T-cell (primary cell): ENCODE results near the gene SLC39A11. TPM values are rescaled to one million over a fixed set of nuclear protein-coding genes. Genes with fewer than 3 reads are reported as not detected.

ENCODE experiments used
- ATAC-seq, 4 experiments: fragments of 200-7000 bp in 3 of 4; fragments of 150-1000 bp in 1 of 4; cut with Tn5 transposase; replicated peaks in 1 of 4; 1 replicate in 3 of 4; 2 replicates in 1 of 4; pipeline ENCODE4 v1.10.0; 2021; ENCODE audit warnings: moderate library complexity in 3 of 4, mild to moderate bottlenecking in 2 of 4, moderate number of reproducible peaks in 1 of 4
- CTCF ChIA-PET, 2 donors: fragments of 300-600 bp; sonication (Branson Sonifier 250); formaldehyde crosslinking; loops; one replicate each; lab custom pipeline; 2022; ENCODE audit warnings: antibody characterized with exemption in 2 of 2; lab: Charles Lee
- POLR2A ChIA-PET, 2 donors: fragments of 300-600 bp; sonication (Branson Sonifier 250); formaldehyde crosslinking; loops; one replicate each; lab custom pipeline; 2022; ENCODE audit warnings: antibody characterized with exemption in 2 of 2; lab: Charles Lee
- DNase-seq, 35 experiments: peaks; one replicate each; pipeline versions ENCODE4 v3.0.0 to v3.0.0-alpha.2; 2013 to 2023
- H3K27ac ChIP-seq: one replicate; pipeline ENCODE4 v1.5.1; 2013; ENCODE audit warnings: low read length
- H3K27me3 ChIP-seq, 2 experiments: replicated peaks in 1 of 2; 1 replicate in 1 of 2; 2 replicates in 1 of 2; pipeline versions ENCODE4 v1.6.1 to v1.7.0; 2013; ENCODE audit warnings: low read length in 1 of 2, mixed read lengths in 1 of 2; ENCODE audit not compliant: control insufficient read depth in 2 of 2, insufficient read depth in 2 of 2; ENCODE audit errors: extremely low read depth in 1 of 2
- H3K36me3 ChIP-seq, 2 donors: 1 replicate in 1 of 2; 2 replicates in 1 of 2; pipeline versions ENCODE4 v1.6.1 to v1.7.0; 2013; ENCODE audit warnings: low read length in 1 of 2; ENCODE audit not compliant: control insufficient read depth in 2 of 2, insufficient read depth in 1 of 2; ENCODE audit errors: extremely low read depth in 1 of 2
- H3K4me1 ChIP-seq, 2 experiments: 1 replicate in 1 of 2; 2 replicates in 1 of 2; pipeline versions ENCODE4 v1.6.1 to v1.7.0; 2013; ENCODE audit warnings: low read length in 2 of 2, mixed read lengths in 1 of 2; ENCODE audit not compliant: insufficient read depth in 2 of 2, control insufficient read depth in 1 of 2; ENCODE audit errors: extremely low read depth in 1 of 2
- H3K4me3 ChIP-seq, 2 donors: 1 replicate in 1 of 2; 2 replicates in 1 of 2; pipeline versions ENCODE4 v1.5.1 to v1.7.0; 2013; ENCODE audit warnings: mild to moderate bottlenecking in 2 of 2, low read length in 1 of 2, moderate library complexity in 1 of 2; ENCODE audit not compliant: control insufficient read depth in 1 of 2; ENCODE audit errors: extremely low read depth in 1 of 2
- H3K9me3 ChIP-seq: 2 replicates; pipeline ENCODE4 v1.7.0; 2013
- H3K27ac Mint-ChIP-seq, 2 donors: one replicate each; pipeline ENCODE4 v1.8.0; 2020 to 2021; ENCODE audit warnings: mild to moderate bottlenecking in 2 of 2, mixed read lengths in 2 of 2
- H3K27me3 Mint-ChIP-seq, 2 donors: one replicate each; pipeline ENCODE4 v1.8.0; 2021 to 2022; ENCODE audit warnings: mixed read lengths in 2 of 2
- H3K36me3 Mint-ChIP-seq: one replicate; pipeline ENCODE4 v1.8.0; 2021; ENCODE audit warnings: mixed read lengths
- H3K4me1 Mint-ChIP-seq, 3 donors: one replicate each; pipeline ENCODE4 v1.8.0; 2020 to 2022; ENCODE audit warnings: mixed read lengths in 3 of 3, mild to moderate bottlenecking in 1 of 3
- H3K4me3 Mint-ChIP-seq, 3 donors: one replicate each; pipeline ENCODE4 v1.8.0; 2020 to 2022; ENCODE audit warnings: mild to moderate bottlenecking in 3 of 3, mixed read lengths in 3 of 3, moderate library complexity in 3 of 3
- H3K9me3 Mint-ChIP-seq, 3 donors: one replicate each; pipeline ENCODE4 v1.8.0; 2020 to 2022; ENCODE audit warnings: mixed read lengths in 3 of 3
- WGBS: methylation state at CpG from one replicate; pipeline ENCODE4 v1.1.5; 2013; ENCODE audit warnings: missing lambda C conversion rate; ENCODE audit not compliant: insufficient coverage; 5-methylcytosine and 5-hydroxymethylcytosine counted together
- total RNA-seq, 35 experiments: library from RNA in 6 of 35; stranded (reverse) in 6 of 35; fragments of 120-200 nt in 1 of 35; gene quantifications; one replicate each; pipeline versions ENCODE4 v1.2.1 to v1.2.4 and lab custom pipeline; 2013 to 2026

The SLC39A11 gene
- total RNA-seq, 5 donors from 2014 or later (not counting 1 experiment from before 2014, with no cell fraction given) = 18.6 to 27.1 (median 23.4) TPM

DNA sequence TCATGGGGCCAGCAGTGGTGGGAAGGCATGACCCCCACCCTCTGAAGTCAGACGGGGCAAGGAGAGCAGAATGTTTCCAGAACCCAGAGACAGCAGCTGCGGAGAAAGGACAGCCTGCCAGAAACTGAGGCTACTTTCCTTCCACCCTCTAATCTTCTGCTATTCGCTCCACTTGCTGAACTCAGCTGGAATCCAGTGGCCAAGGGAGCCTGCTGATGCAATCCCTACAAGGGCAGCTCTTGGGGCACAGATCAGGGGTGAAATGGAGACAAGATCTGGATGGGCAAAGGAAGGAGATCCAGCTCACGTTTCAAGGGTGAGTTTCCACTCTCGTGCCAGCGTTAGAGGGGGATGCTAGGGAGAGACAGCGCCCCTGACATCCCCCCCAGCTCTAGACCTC is 479.1 kb downstream of the SLC39A11 start:
- WGBS = 55% methylated on average over 4 of the region's 7 CpGs
- peaks cover 0 to 30% of the 10 kb centered on the region in 2 experiments for H3K27me3 ChIP-seq
- DNase-seq = no peak
- no peak for ATAC-seq
- Mint-ChIP-seq H3K4me3 (no peak overlapping the region), H3K27me3 (peaks cover 8 to 31% of the 10 kb centered on the region in 2 donors), H3K36me3 (no peaks in the 10 kb centered on the region), H3K27ac (no peak overlapping the region), H3K9me3 (peaks cover 0 to 5% (median 0%) of the 10 kb centered on the region in 3 donors), H3K4me1 (peaks cover 15 to 21% (median 17%) of the 10 kb centered on the region in 3 donors)
- ChIA-PET POLR2A (no interaction called here), CTCF (no interaction called here)
- no peaks in the 10 kb centered on the region for H3K36me3 ChIP-seq
- H3K27ac ChIP-seq = no peak overlapping the region
- no peak overlapping the region for H3K4me3 ChIP-seq
- peaks cover 11% of the 10 kb centered on the region in 2 experiments for H3K4me1 ChIP-seq
- H3K9me3 ChIP-seq = peaks cover 2% of the 10 kb centered on the region

DNA sequence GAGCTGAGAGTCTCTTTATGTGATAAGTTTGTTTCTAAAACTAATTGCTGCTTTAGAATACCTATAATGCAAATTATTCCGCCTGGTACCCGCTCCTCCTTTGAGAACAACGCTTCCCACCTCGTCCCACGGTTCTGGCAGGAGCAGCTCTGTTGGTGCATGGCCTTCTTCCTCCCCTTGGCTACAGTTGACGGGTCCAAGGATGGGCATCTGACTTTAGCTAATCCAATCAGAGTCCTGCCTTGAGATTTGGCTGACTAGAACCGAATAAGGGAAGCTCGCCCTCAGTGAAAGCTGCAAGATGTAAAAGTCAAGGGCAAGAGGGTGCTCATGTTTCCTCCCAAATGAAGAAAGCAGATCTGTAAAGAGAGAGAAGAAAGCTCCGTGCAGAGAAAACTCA is 481.3 kb downstream of the SLC39A11 start:
- H3K36me3 Mint-ChIP-seq = no peaks in the 10 kb centered on the region
- no peak overlapping the region for H3K4me3 Mint-ChIP-seq
- Histone ChIP-seq H3K4me1 (peaks cover 0 to 3% of the 10 kb centered on the region in 2 experiments), H3K9me3 (peaks cover 2% of the 10 kb centered on the region), H3K4me3 (no peak overlapping the region), H3K27ac (no peak overlapping the region), H3K27me3 (peaks cover 0 to 21% of the 10 kb centered on the region in 2 experiments), H3K36me3 (no peaks in the 10 kb centered on the region)
- peaks cover 8 to 18% of the 10 kb centered on the region in 2 donors for H3K27me3 Mint-ChIP-seq
- H3K9me3 Mint-ChIP-seq = peaks cover 7 to 21% (median 11%) of the 10 kb centered on the region in 3 donors
- DNase-seq (no peak), ATAC-seq (no peak)
- H3K27ac Mint-ChIP-seq = no peak overlapping the region
- no peaks in the 10 kb centered on the region for H3K4me1 Mint-ChIP-seq
- ChIA-PET CTCF (no interaction called here), POLR2A (no interaction called here)
- WGBS = 81% methylated on average over 6 of the region's 9 CpGs

DNA sequence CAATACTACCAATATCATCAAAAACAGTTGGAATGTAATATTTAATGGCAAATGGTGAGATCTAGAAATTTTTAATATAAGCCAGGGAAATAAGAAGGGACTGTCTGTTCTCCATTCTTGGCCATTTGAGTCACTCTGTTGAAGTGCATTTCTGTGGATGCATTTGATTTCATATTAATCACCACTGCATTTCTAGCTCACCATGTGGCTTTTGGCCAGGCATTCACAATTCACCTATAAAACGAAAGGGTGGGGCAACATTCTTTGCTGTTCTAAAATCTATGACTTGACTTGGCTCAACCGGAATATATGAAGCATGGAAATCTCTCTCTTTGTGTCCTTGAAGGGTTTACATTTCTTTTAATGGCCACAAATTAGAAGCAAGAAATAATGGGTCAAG is 483.0 kb downstream of the SLC39A11 start:
- peaks cover 2% of the 10 kb centered on the region for H3K9me3 ChIP-seq
- Mint-ChIP-seq H3K27me3 (peaks cover 7 to 18% of the 10 kb centered on the region in 2 donors), H3K4me1 (no peaks in the 10 kb centered on the region), H3K4me3 (no peak overlapping the region), H3K36me3 (no peaks in the 10 kb centered on the region), H3K9me3 (peaks cover 7 to 21% (median 11%) of the 10 kb centered on the region in 3 donors), H3K27ac (no peak overlapping the region)
- H3K27ac ChIP-seq = no peak overlapping the region
- ATAC-seq (no peak), DNase-seq (no peak)
- CTCF ChIA-PET = no interaction called here
- no peaks in the 10 kb centered on the region for H3K4me1 ChIP-seq
- POLR2A ChIA-PET = no interaction called here
- peaks cover 0 to 11% of the 10 kb centered on the region in 2 experiments for H3K27me3 ChIP-seq
- WGBS = no CpG with 5 or more reads among the region's 2 CpGs
- no peak overlapping the region for H3K4me3 ChIP-seq
- no peaks in the 10 kb centered on the region for H3K36me3 ChIP-seq

DNA sequence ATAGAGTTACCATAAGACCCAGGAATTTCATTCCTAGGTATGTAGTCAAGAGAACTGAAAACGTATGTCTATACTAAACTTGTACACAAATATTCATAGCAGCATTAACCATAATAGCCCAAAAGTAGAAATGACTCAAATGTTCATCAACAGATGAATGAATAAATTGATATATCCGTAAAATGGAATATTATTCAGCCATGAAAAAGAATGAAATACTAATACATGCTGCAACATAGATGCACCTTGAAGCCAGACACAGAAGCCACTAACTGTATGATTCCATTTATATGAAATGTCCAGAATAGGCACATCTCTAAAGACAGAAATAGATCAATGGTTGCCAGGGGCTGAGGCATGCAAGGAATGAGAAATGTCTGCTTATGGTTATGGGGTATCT is 484.1 kb downstream of the SLC39A11 start:
- no peak for ATAC-seq
- no peaks in the 10 kb centered on the region for H3K4me1 Mint-ChIP-seq
- no peak overlapping the region for H3K4me3 ChIP-seq
- H3K27me3 Mint-ChIP-seq = peaks cover 10% of the 10 kb centered on the region in 2 donors
- H3K9me3 ChIP-seq = peaks cover 2% of the 10 kb centered on the region
- CTCF ChIA-PET = no interaction called here
- peaks cover 0 to 9% of the 10 kb centered on the region in 2 experiments for H3K27me3 ChIP-seq
- WGBS = no CpG with 5 or more reads among the region's 2 CpGs
- H3K27ac Mint-ChIP-seq = no peak overlapping the region
- no peaks in the 10 kb centered on the region for H3K36me3 ChIP-seq
- DNase-seq = no peak
- peaks cover 7 to 21% (median 11%) of the 10 kb centered on the region in 3 donors for H3K9me3 Mint-ChIP-seq
- POLR2A ChIA-PET = no interaction called here
- H3K27ac ChIP-seq = no peak overlapping the region
- no peaks in the 10 kb centered on the region for H3K4me1 ChIP-seq
- H3K4me3 Mint-ChIP-seq = no peak overlapping the region
- no peaks in the 10 kb centered on the region for H3K36me3 Mint-ChIP-seq

DNA sequence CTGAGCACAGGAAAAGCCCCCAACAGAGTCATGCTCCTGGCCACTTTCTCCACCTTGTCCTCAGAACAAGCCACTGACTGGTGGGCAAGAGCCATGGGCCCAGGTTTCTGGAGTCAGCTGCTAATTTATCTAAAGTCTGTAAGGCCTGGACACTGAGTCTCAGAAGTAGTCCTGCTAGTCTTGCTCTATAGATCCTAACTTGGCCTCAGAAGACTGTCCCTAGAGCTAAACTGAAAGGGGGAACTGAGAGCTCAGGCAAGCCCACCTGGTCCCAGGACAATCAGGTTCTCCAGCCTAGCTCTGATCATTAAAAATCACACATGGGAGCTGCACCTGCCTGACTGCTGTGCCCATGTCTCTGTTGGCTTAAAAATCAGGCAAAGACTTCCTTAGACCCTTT is 485.8 kb downstream of the SLC39A11 start:
- DNase-seq (no peak), ATAC-seq (no peak)
- peaks cover 0 to 7% of the 10 kb centered on the region in 2 experiments for H3K27me3 ChIP-seq
- ChIA-PET CTCF (no interaction called here), POLR2A (no interaction called here)
- peaks cover 2% of the 10 kb centered on the region for H3K9me3 ChIP-seq
- H3K4me1 ChIP-seq = no peaks in the 10 kb centered on the region
- Mint-ChIP-seq H3K27me3 (peaks cover 7 to 11% of the 10 kb centered on the region in 2 donors), H3K9me3 (peaks cover 7 to 21% (median 11%) of the 10 kb centered on the region in 3 donors), H3K4me1 (no peaks in the 10 kb centered on the region), H3K4me3 (no peak overlapping the region), H3K27ac (no peak overlapping the region), H3K36me3 (peaks cover 4% of the 10 kb centered on the region)
- H3K27ac ChIP-seq = no peak overlapping the region
- H3K4me3 ChIP-seq = no peak overlapping the region
- H3K36me3 ChIP-seq = no peaks in the 10 kb centered on the region

DNA sequence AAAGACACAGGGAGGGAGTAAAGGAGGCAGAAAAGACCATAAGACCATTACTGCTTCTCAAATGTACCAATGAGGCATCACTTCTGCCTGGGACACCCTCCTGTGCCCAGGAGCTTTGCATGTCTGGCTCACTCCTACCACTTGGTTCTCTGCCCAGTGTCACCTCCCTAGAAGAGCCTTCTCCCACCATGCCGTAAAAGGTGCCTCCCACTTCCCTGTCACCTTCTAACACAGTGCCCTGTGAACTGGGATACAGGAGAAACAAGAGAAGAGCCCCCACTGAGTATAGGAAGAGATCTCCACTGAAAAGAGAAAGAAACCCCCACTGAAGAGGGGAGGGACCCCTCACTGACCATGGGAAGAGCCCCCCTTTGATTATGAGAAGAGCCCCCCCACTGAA is 486.9 kb downstream of the SLC39A11 start:
- Mint-ChIP-seq H3K27me3 (peaks cover 13 to 20% of the 10 kb centered on the region in 2 donors), H3K4me3 (no peak overlapping the region), H3K9me3 (peaks cover 7 to 21% (median 11%) of the 10 kb centered on the region in 3 donors), H3K4me1 (no peaks in the 10 kb centered on the region), H3K27ac (no peak overlapping the region), H3K36me3 (peaks cover 4% of the 10 kb centered on the region)
- Histone ChIP-seq H3K36me3 (no peaks in the 10 kb centered on the region), H3K9me3 (peaks cover 2% of the 10 kb centered on the region), H3K4me1 (no peaks in the 10 kb centered on the region), H3K27me3 (peaks cover 0 to 7% of the 10 kb centered on the region in 2 experiments), H3K27ac (no peak overlapping the region), H3K4me3 (no peak overlapping the region)
- ChIA-PET POLR2A (no interaction called here), CTCF (interaction anchor here in 1 of 2 donors (0.6 kb wide), 1 partner anchor 1678 kb away, joined by 3 read pairs; no protein-coding TSS in a partner anchor)
- no CpG with 5 or more reads among the region's 1 CpG for WGBS
- DNase-seq = no peak
- no peak for ATAC-seq

DNA sequence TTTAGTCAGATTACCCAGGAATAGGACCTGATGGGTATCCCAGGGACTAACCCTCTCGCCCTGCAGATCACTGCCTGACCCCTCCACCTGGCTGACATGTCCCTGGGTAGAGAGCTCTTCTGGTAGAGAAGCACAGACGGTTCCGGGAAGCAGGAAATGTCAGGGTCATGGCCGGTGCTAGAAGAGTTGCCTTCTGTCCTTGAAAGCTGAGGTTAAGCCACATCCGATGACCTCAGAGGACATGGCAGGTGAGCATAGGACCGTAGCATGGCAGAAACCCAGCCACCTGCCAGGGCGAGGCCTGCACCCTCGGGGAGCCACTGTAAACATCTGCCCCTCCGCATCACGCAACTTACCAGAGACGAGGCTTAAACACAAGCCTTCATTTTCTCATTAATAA is 488.0 kb downstream of the SLC39A11 start:
- ChIA-PET POLR2A (no interaction called here), CTCF (no interaction called here)
- Mint-ChIP-seq H3K27me3 (peaks cover 20 to 28% of the 10 kb centered on the region in 2 donors), H3K36me3 (peaks cover 4% of the 10 kb centered on the region), H3K27ac (no peak overlapping the region), H3K9me3 (peaks cover 7 to 21% (median 11%) of the 10 kb centered on the region in 3 donors), H3K4me3 (no peak overlapping the region), H3K4me1 (no peaks in the 10 kb centered on the region)
- Histone ChIP-seq H3K9me3 (peaks cover 2% of the 10 kb centered on the region), H3K36me3 (no peaks in the 10 kb centered on the region), H3K27me3 (peaks cover 0 to 10% of the 10 kb centered on the region in 2 experiments), H3K27ac (no peak overlapping the region), H3K4me3 (no peak overlapping the region), H3K4me1 (no peaks in the 10 kb centered on the region)
- DNase-seq (no peak), ATAC-seq (no peak)
- 66% methylated on average over 6 of the region's 11 CpGs for WGBS
